ENCODE data around the gene CINP. TPM values are rescaled to one million over a fixed set of nuclear protein-coding genes. Genes with fewer than 3 reads are reported as not detected.

Gene CINP
- total and polyA plus RNA-seq, 2 of the 13 experiments (the other 11 are each of a cell fraction or from before 2014, with no cell fraction given): 32.8 to 42.8 TPM

DNA sequence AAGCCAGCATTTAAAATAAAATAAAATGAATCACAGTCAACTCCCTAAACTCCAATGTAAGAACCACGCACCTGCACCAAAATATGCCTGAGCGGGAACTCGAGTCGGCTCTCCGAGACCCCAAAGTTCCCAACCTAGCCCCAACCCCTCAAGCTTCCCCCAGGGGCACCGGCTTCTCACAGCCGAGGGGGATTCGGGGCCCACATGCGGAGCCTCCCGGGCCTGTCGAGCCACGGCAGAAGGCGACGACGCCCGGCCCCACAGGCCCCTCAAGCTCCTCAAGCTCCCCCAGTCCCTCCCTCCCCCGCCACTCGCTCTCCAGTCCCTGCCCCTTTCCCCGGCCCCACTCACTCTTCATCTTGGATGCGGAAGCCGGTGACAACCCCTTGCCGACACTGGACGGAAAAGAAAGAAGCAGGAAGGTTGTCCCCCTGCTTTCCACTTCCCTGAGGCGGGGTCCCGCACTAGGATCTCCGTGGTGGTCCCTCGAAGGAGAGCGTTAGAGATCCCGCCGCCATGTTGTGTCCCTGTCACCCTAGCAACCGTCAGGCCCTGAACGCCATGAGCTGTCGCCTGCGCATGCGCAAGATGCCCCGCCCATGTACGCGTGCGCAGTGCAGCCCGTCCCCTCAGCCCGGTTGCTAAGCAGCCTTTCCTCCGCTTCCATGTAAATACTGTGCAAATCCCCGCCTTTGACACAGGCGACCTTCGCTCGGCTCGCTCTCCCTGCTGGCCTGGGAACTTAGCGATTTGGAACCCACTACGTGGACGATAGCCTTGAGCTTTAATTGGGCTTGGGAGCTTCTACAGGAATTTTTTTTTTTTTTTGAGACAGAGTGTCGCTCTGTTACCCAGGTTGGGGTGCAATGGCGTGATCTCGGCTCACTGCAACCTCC lies 57.8 kb downstream of the CINP start, which contains the start of gene MOK (continued):
- TF ChIP-seq, protein P1, sequence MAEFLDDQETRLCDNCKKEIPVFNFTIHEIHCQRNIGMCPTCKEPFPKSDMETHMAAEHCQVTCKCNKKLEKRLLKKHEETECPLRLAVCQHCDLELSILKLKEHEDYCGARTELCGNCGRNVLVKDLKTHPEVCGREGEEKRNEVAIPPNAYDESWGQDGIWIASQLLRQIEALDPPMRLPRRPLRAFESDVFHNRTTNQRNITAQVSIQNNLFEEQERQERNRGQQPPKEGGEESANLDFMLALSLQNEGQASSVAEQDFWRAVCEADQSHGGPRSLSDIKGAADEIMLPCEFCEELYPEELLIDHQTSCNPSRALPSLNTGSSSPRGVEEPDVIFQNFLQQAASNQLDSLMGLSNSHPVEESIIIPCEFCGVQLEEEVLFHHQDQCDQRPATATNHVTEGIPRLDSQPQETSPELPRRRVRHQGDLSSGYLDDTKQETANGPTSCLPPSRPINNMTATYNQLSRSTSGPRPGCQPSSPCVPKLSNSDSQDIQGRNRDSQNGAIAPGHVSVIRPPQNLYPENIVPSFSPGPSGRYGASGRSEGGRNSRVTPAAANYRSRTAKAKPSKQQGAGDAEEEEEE (CRISPR knock-in tag; IDR thresholded peaks at IDR 0.05; ENCODE audit: borderline replicate concordance): no peak
- TF ChIP-seq SOX13 (IDR thresholded peaks at IDR 0.05): no peak
- 0 out of 4 replicates have a peak, but pooled peaks of 1 of the 2 experiments have one; percentile 14 for TF ChIP-seq SOX13 (CRISPR knock-in tag; conservative IDR thresholded peaks at IDR 0.05 in 1 of 2, IDR thresholded peaks at IDR 0.05 in 1 of 2)
- peak; percentile 67; the same call in 1 of the 2 replicates for TF ChIP-seq THAP11 (CRISPR knock-in tag; IDR thresholded peaks at IDR 0.05)
- TF ChIP-seq, protein P2, sequence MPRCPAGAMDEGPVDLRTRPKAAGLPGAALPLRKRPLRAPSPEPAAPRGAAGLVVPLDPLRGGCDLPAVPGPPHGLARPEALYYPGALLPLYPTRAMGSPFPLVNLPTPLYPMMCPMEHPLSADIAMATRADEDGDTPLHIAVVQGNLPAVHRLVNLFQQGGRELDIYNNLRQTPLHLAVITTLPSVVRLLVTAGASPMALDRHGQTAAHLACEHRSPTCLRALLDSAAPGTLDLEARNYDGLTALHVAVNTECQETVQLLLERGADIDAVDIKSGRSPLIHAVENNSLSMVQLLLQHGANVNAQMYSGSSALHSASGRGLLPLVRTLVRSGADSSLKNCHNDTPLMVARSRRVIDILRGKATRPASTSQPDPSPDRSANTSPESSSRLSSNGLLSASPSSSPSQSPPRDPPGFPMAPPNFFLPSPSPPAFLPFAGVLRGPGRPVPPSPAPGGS (CRISPR knock-in tag; IDR thresholded peaks at IDR 0.05): peak; percentile 58; the same call in 1 of the 2 replicates
- TF ChIP-seq ZNF7 (CRISPR knock-in tag; IDR thresholded peaks at IDR 0.05): no peak

DNA sequence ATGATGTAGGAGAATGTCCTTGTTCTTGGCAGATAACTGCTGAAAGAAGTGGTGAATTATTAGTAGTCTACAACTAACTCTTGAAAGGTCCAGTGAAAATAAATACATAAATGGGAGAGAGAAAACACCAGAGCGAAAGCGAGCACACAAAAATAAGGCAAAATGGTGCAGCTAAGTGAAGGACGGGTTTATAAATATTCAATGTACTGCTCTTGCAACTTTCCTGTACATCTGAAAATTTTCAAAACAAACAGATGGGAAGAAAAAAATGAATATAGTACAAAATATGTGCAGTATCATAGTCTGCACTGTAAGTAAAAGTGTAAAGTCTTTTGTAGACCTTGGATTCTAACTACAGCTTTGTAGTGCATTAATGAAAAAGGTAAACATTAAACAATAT lies 59.0 kb downstream of the CINP start:
- Histone ChIP-seq H3K79me2 (ENCODE audit: insufficient read depth, low read length) (no peaks in the 10 kb centered on the region), H3K36me3 (replicated peaks in 1 of 2; ENCODE audit: control insufficient read depth in 1 of 2, insufficient read depth in 2 of 2, low read length in 2 of 2) (no peaks in the 10 kb centered on the region), H3K9me3 (ENCODE audit: low read length) (no peaks in the 10 kb centered on the region), H4K20me1 (ENCODE audit: insufficient read depth, low read length) (no peaks in the 10 kb centered on the region), H2AFZ (ENCODE audit: low read length) (no peak overlapping the region), H3K4me3 (replicated peaks in 1 of 3; ENCODE audit: insufficient read depth in 1 of 3, low read depth in 2 of 3, low read length in 3 of 3) (peak overlapping the region in 1 of 3 experiments; percentile 64; a peak in 2 of 6 replicates), H3K9ac (ENCODE audit: insufficient read depth, low read depth, low read length) (no peak overlapping the region), H3K4me1 (ENCODE audit: insufficient read depth, low read length) (peaks cover 31% of the 10 kb centered on the region), H3K4me2 (ENCODE audit: low read depth, low read length) (peak overlapping the region; percentile 72; the same call in 1 of the 2 replicates), H3K27ac (ENCODE audit: extremely low read length, insufficient read depth, low read length) (no peak overlapping the region), H3K27me3 (ENCODE audit: control insufficient read depth in 1 of 2, insufficient read depth in 2 of 2, low read length in 2 of 2) (no peaks in the 10 kb centered on the region)
- intact Hi-C loops (cut with micrococcal nuclease; ENCODE audit: unreplicated experiment): no loop called here
- DNase-seq (ENCODE audit: low spot score): no peak
- in situ Hi-C loops (cut with HindIII; ENCODE audit: extremely low pct_ligation_motif_present, low pct_unique_long_range_greater_than_20kb): no loop called here
- CTCF ChIA-PET (ENCODE audit: low intra/inter-chr PET ratio, low total read pairs): no interaction called here
- no peak for ATAC-seq
- no peak for FAIRE-seq
- WGBS (ENCODE audit: low lambda C conversion rate): 98% methylated on average over 3 of the region's 3 CpGs
- BruUV-seq (replicated peaks): no TSS peak
- POLR2A ChIA-PET: interaction anchor here (1.9 kb wide), 1 partner anchor 16 kb away, joined by 14 read pairs; the partner anchor contains the start of gene ZNF839
- TF ChIP-seq EP300 (IDR thresholded peaks at IDR 0.05; ENCODE audit: low read depth in 2 of 2, low read length in 2 of 2) (no peak), EP300 (CRISPR knock-in tag; IDR thresholded peaks at IDR 0.05; ENCODE audit: borderline replicate concordance) (no peak), FOSL1 (CRISPR knock-in tag; IDR thresholded peaks at IDR 0.05; ENCODE audit: borderline replicate concordance) (no peak), SP1 (IDR thresholded peaks at IDR 0.05) (no peak), SP1 (CRISPR knock-in tag; IDR thresholded peaks at IDR 0.05) (no peak), PCBP1 (IDR thresholded peaks at IDR 0.05; ENCODE audit: borderline replicate concordance, low read depth, low read length) (no peak), ZNF777 (CRISPR knock-in tag; IDR thresholded peaks at IDR 0.05) (no peak), SATB2 (CRISPR knock-in tag; IDR thresholded peaks at IDR 0.05) (no peak)
- TF ChIP-seq, protein P3, sequence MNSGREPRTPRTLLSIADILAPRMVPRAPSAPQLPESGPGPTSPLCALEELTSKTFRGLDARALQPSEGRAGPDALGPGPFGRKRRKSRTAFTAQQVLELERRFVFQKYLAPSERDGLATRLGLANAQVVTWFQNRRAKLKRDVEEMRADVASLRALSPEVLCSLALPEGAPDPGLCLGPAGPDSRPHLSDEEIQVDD (CRISPR knock-in tag; IDR thresholded peaks at IDR 0.05; ENCODE audit: borderline replicate concordance): no peak
- TF ChIP-seq, protein P4, sequence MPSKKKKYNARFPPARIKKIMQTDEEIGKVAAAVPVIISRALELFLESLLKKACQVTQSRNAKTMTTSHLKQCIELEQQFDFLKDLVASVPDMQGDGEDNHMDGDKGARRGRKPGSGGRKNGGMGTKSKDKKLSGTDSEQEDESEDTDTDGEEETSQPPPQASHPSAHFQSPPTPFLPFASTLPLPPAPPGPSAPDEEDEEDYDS (CRISPR knock-in tag; IDR thresholded peaks at IDR 0.05): no peak
